ENCODE results near the gene PLOD2. TPM values are rescaled to one million over a fixed set of nuclear protein-coding genes. Genes with fewer than 3 reads are reported as not detected.

The PLOD2 gene
- total RNA-seq, 2 experiments from 2014 or later, result 0.65 to 2.0 TPM

DNA sequence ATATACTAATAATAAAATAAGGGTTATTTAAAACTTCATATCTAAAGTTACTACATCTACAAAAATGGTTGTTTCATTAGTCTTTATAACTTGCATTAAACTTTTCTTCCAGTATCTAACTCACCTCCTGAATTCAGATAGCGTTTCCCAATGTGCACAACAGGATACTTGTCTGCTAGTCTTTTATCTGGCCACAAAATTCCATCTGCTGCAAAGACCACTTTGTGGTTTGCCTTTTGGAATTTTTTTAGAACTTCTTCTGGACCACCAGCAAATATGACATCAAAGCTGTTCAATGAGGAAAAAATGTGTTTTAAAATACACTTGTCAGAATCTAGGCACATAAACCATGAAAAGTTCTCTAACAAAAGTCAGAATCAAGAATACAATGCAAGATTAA lies 50.8 kb downstream of the PLOD2 start:
- POLR2A ChIA-PET, result no interaction called here

GRCh38 chr3:146106986-146107385 lies 54.0 kb downstream of the PLOD2 start:
- TF ChIP-seq, protein P1, sequence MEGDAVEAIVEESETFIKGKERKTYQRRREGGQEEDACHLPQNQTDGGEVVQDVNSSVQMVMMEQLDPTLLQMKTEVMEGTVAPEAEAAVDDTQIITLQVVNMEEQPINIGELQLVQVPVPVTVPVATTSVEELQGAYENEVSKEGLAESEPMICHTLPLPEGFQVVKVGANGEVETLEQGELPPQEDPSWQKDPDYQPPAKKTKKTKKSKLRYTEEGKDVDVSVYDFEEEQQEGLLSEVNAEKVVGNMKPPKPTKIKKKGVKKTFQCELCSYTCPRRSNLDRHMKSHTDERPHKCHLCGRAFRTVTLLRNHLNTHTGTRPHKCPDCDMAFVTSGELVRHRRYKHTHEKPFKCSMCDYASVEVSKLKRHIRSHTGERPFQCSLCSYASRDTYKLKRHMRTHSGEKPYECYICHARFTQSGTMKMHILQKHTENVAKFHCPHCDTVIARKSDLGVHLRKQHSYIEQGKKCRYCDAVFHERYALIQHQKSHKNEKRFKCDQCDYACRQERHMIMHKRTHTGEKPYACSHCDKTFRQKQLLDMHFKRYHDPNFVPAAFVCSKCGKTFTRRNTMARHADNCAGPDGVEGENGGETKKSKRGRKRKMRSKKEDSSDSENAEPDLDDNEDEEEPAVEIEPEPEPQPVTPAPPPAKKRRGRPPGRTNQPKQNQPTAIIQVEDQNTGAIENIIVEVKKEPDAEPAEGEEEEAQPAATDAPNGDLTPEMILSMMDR (IDR thresholded peaks at IDR 0.05), result no peak
- no peak for DNase-seq

More for the DNA sequence above, 50.8 kb downstream of the PLOD2 start:
- Mint-ChIP-seq H3K4me3 (no peak overlapping the region), H3K36me3 (ENCODE audit: low read depth) (no peaks in the 10 kb centered on the region), H3K27me3 (no peaks in the 10 kb centered on the region), H3K9me3 (peaks cover 14% of the 10 kb centered on the region), H3K27ac (no peak overlapping the region), H3K4me1 (ENCODE audit: low read depth) (no peaks in the 10 kb centered on the region)
- DNase-seq, result no peak
- TF ChIP-seq, protein P1 (IDR thresholded peaks at IDR 0.05), result no peak
- CTCF ChIA-PET, result no interaction called here
- intact Hi-C loops (cut with micrococcal nuclease), result loop anchor here (5.0 kb wide), 1 partner anchor 607 kb away; no protein-coding TSS in a partner anchor
- no peak for ATAC-seq

DNA sequence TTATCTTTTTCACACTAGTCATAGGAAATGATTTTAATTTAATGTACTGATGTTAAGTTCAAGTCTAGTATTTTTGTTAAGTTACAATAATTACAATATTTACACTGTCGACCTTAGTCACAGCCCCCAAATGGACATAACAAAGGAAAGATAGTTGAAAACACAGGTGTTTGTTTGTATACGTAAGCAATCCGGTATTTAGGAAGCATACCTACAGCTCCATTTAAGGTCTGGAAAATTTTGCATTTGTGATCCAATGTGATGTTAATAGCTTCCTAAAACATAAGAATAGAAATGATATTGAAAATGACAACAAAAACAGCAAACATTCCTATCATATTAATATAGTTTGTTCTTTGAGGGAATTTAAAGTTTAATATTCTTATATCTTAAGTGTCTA lies 56.9 kb downstream of the PLOD2 start:
- DNase-seq (no peak), ATAC-seq (no peak)
- no peaks in the 10 kb centered on the region for H3K27me3 Mint-ChIP-seq
- ChIA-PET POLR2A (no interaction called here), CTCF (interaction anchor here (1.5 kb wide), 1 partner anchor 81 kb away, joined by 3 read pairs; no protein-coding TSS in a partner anchor)
- intact Hi-C loops (cut with micrococcal nuclease), result no loop called here
- H3K4me3 Mint-ChIP-seq, result no peak overlapping the region
- no peaks in the 10 kb centered on the region for H3K9me3 Mint-ChIP-seq
- TF ChIP-seq, protein P1 (IDR thresholded peaks at IDR 0.05), result no peak
- no peak overlapping the region for H3K27ac Mint-ChIP-seq
- H3K4me1 Mint-ChIP-seq (ENCODE audit: low read depth), result no peaks in the 10 kb centered on the region
- no peaks in the 10 kb centered on the region for H3K36me3 Mint-ChIP-seq (ENCODE audit: low read depth)

More at GRCh38 chr3:146106986-146107385, 54.0 kb downstream of the PLOD2 start:
- Mint-ChIP-seq H3K36me3 (ENCODE audit: low read depth) (no peaks in the 10 kb centered on the region), H3K4me1 (ENCODE audit: low read depth) (no peaks in the 10 kb centered on the region), H3K9me3 (no peaks in the 10 kb centered on the region), H3K4me3 (no peak overlapping the region), H3K27me3 (no peaks in the 10 kb centered on the region), H3K27ac (no peak overlapping the region)
- ATAC-seq, result no peak
- POLR2A ChIA-PET, result no interaction called here
- intact Hi-C loops (cut with micrococcal nuclease), result no loop called here
- CTCF ChIA-PET, result no interaction called here

DNA sequence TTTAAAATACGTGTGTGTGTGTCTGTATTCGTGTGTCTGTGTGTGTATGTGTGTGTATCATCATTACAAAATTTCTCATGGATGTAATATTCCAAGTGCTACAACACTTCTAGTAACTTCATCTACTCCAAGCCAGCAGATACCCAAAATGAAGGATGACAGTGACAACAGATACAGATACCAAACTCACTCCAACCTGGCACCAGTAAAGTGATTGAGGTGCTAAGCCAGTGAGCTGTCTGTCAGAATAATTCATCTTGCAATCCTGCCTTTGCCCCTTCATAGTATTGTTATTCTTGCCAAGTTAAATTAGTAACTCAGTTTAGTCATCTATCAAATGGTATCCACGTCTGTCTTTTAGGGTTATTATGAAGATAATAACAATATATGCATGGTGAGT lies 58.1 kb downstream of the PLOD2 start:
- no peaks in the 10 kb centered on the region for H3K9me3 Mint-ChIP-seq
- no peak overlapping the region for H3K4me3 Mint-ChIP-seq
- DNase-seq (no peak), ATAC-seq (no peak)
- POLR2A ChIA-PET, result no interaction called here
- CTCF ChIA-PET, result no interaction called here
- no peaks in the 10 kb centered on the region for H3K27me3 Mint-ChIP-seq
- TF ChIP-seq, protein P1 (IDR thresholded peaks at IDR 0.05), result no peak
- intact Hi-C loops (cut with micrococcal nuclease), result no loop called here
- H3K27ac Mint-ChIP-seq, result no peak overlapping the region
- H3K4me1 Mint-ChIP-seq (ENCODE audit: low read depth), result no peaks in the 10 kb centered on the region
- H3K36me3 Mint-ChIP-seq (ENCODE audit: low read depth), result no peaks in the 10 kb centered on the region

DNA sequence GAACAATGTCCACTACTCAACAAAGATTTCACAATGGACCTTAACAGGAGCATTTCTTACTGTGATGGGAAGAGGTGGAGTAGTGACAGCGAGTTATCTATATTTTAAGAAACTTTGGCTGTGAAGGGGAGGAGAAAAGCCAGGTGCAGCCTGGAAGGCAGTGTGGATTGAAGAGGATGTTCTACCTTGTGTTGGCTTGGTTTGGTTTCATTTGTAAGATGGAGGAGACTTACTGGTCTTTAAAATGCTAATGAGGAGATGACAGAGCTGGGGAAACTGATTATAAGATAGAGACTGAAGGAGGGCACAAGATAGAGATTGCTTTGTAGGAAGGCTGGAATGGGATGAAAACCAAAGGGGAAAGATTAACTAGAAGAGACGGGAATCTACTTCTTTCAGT lies 59.4 kb downstream of the PLOD2 start:
- DNase-seq, result no peak
- ChIA-PET POLR2A (interaction anchor here (0.7 kb wide), 1 partner anchor 915 kb away, joined by 3 read pairs; no protein-coding TSS in a partner anchor), CTCF (no interaction called here)
- H3K27ac Mint-ChIP-seq, result no peak overlapping the region
- no peaks in the 10 kb centered on the region for H3K36me3 Mint-ChIP-seq (ENCODE audit: low read depth)
- intact Hi-C loops (cut with micrococcal nuclease), result no loop called here
- H3K4me1 Mint-ChIP-seq (ENCODE audit: low read depth), result no peaks in the 10 kb centered on the region
- no peaks in the 10 kb centered on the region for H3K9me3 Mint-ChIP-seq
- H3K4me3 Mint-ChIP-seq, result no peak overlapping the region
- ATAC-seq, result no peak
- TF ChIP-seq, protein P1 (IDR thresholded peaks at IDR 0.05), result no peak
- H3K27me3 Mint-ChIP-seq, result no peaks in the 10 kb centered on the region

All from activated CD8-positive, alpha-beta T cell treated with anti-CD3 and anti-CD28 coated beads for 36 hours (primary cell).